ENCODE results near the gene ATRNL1.
A peak's percentile ranks its signal among the peaks of the same experiment; 100 is the strongest.

Gene ATRNL1, protein sequence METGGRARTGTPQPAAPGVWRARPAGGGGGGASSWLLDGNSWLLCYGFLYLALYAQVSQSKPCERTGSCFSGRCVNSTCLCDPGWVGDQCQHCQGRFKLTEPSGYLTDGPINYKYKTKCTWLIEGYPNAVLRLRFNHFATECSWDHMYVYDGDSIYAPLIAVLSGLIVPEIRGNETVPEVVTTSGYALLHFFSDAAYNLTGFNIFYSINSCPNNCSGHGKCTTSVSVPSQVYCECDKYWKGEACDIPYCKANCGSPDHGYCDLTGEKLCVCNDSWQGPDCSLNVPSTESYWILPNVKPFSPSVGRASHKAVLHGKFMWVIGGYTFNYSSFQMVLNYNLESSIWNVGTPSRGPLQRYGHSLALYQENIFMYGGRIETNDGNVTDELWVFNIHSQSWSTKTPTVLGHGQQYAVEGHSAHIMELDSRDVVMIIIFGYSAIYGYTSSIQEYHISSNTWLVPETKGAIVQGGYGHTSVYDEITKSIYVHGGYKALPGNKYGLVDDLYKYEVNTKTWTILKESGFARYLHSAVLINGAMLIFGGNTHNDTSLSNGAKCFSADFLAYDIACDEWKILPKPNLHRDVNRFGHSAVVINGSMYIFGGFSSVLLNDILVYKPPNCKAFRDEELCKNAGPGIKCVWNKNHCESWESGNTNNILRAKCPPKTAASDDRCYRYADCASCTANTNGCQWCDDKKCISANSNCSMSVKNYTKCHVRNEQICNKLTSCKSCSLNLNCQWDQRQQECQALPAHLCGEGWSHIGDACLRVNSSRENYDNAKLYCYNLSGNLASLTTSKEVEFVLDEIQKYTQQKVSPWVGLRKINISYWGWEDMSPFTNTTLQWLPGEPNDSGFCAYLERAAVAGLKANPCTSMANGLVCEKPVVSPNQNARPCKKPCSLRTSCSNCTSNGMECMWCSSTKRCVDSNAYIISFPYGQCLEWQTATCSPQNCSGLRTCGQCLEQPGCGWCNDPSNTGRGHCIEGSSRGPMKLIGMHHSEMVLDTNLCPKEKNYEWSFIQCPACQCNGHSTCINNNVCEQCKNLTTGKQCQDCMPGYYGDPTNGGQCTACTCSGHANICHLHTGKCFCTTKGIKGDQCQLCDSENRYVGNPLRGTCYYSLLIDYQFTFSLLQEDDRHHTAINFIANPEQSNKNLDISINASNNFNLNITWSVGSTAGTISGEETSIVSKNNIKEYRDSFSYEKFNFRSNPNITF (N-terminal part only)

DNA sequence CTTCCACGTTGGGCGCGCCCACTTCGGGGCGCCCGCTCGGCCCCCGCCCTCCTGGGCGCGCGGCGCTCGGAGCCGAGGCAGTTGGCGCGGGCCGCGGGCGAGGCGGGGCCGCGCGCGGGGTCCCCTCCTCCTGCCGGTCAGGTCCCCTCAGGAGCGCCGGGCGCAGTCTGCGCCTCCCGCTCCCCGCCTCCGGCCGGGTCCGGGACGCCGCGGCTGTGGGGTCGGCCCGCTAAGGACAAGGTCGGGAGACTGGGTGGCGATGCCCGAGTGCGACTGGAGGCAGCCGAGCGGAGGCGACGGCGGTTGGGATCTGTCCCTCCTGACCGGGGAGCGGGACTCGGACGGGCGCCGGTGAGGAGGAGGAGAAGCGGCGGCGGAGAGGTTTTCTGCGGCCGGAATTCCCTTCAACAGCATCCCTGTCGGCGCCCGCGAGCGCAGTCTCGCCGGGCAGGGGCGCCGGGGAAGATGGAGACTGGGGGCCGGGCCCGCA lies at the start of gene ATRNL1:
TSS of gene ATRNL1 (plus strand) at position 80 of the 490 bp plus-strand sequence. CDS start at position 466, 386 bp downstream.
- DNase-seq: peak; percentile 48

DNA sequence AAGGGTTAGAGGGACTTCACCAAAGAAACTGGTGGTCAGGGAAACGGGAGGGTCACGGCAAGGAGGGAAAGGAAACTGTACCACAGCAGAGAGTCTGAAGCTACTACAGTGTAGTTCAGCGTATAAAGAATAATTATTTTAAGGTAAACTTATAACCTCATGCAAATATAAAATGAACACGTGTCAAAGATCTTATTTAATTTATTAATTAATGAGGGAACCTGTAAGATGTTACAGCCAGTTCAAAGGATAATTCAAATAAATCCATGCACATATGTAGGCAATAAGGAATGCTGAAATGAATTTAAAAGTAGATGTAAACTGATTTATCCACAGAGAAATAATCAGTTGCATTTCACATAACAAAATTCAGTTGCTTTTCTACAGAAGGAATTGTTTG lies 49.4 kb upstream of the ATRNL1 start:
- DNase-seq: no peak

DNA sequence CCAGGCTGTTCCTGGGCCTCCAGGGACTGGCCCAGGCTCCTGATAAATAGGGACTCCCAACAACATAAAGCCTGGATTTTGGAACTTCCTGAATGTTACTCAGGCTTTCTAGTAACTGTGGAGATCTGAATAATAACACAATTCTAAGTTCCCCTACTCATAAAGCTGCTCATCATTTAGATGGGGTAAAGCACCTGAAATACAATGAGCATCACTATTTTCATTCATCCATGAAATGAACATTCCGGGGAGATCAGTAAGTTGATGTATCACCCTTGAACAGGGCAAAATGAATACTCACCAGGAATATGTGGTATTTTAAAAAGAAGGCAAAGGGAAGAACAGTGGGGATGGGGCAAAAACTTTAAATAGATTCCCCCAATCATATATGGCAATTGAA lies 48.3 kb upstream of the ATRNL1 start:
- no peak for DNase-seq

DNA sequence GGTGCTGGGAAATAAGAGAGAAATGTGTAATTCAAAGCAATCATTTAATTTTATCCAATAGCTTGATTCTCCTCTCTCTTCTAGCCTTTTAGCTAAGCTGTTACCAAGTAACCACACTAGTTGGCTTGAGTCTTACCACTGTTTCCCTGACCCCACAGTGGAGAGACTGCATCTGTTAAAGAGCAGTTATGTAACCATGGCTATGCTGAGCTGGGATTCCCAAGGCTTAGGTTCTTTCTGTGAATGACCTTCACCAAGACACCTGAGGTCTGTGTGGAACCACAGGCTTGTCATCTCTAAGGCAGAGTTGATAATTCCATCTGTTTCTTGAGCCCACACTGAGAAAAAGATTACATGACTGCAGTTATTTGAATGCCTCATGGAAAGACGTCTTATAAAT lies 47.7 kb upstream of the ATRNL1 start:
- DNase-seq: no peak

DNA sequence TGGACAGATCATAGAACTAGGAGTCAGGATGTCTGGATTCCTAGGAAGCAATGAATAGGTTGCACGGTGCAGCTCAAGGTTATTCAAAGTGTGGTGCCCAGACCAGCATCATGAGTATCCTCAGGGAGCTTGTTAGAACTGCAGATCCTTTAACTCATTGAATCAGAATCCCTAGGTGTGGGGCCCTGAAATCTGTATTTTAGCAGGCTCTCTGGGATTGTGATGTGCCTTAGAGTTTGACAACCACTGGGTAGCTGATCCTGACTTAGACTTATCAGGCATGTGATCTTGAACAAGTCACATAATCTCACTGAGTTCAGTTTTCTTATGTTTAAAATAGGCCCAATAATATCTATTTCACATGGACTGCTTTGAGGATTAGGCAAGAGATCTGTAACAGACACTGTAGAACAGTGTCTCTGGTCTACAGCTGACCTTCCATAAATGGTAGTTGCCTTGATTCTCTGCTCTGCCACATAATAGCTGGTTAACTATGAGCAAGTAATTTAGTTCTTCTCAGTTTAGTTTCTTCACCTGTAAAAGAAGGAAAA lies 46.4 kb upstream of the ATRNL1 start:
- DNase-seq: no peak

DNA sequence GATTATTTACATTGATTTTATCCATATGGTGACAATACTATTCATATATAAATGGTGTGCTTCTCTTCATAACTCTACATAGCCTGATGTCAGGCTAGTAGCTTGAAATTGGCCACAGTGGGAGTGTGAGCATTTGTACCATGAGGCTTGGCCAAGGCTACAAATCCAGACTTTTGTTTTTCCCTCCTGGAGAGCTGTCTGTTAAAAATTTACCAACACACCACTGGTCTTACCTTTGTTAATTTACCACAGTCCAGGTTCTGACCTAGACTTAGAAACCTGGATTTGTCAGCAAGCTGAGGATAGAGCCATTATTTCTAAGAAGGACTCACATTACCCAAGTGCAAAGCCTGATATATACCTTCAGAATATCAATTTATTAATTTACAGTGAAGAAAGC lies 45.5 kb upstream of the ATRNL1 start:
- no peak for DNase-seq

DNA sequence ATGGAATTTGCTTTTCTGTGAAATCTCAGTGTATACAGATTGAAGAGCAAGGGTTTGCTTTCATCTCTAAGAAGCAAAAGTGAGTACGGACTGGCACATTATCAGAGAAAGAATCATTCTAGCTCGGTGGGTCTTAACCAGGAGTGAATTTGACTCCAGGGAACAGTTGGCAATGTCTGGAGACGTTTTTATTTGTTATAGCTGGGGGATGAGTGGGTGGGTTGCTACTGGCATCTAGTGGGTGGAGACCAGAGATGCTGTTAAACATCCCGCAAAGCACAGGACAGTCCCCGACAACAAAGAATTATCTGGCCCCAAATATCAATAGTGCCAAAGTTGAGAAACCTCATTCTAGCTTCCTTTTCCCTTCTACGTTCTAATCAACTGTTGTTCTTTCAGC lies 43.8 kb upstream of the ATRNL1 start:
- DNase-seq: no peak

DNA sequence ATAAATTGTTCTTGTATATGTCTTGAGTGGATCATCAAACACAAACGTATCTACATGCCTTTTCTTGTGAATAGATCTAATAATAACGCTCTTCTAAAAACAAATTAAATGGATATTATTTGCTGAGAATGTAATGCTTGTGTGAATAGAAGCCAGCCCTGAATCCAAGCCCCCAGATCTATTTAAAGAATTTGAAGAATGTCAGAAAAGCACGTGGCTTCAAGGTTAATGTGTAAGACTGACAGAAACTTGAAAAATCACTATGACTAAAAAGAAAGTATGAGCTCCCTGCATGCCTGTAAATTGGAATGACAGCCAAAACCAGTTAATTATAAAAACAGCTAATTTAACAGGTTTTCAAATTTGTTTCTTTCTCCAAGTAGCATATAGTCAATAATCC lies 43.2 kb upstream of the ATRNL1 start:
- DNase-seq: no peak

DNA sequence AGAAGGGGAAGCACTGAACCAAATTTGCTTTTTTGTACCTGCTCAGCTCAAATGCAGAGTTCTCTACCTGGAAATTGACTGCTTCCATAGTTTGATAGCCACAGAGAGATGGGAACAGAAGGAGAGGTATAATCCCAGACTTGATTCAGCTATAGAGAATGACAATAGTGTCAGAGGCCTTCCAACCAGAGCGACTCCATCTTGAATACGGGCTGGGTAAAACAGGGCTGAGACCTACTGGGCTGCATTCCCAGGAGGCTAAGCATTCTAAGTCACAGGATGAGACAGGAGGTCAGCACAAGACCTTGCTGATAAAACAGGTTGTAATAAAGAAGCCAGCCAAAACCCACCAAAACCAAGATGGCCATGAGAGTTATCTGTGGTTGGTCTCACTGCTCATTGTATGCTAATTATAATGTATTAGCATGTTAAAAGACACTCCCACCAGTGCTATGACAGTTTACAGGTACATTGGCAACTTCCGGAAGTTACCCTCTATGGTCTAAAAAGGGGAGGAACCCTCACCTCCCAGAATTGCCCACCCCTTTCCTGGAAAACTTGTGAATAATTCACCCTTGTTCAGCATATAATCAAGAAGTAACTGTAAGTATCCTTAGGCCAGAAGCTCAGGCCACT lies 42.7 kb upstream of the ATRNL1 start:
- DNase-seq: no peak

DNA sequence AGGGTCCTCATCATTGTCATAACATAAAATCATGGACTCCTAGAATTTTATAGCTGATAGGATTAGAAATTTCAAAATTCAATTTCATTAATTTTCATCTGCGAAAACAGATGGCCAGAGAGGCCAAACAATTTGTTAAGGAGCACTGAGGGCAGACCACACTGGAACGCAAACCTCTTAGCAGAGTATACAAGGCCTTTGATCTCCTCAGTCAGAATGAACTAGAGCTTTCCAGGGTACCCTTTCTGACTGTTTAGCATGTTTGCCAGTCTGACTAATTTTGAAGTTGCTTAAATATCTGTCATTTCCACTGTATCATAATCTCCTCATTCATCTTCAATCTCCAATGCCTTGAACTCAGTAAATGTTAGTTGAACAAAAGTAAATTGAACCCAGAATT lies 41.9 kb upstream of the ATRNL1 start:
- DNase-seq: no peak

DNA sequence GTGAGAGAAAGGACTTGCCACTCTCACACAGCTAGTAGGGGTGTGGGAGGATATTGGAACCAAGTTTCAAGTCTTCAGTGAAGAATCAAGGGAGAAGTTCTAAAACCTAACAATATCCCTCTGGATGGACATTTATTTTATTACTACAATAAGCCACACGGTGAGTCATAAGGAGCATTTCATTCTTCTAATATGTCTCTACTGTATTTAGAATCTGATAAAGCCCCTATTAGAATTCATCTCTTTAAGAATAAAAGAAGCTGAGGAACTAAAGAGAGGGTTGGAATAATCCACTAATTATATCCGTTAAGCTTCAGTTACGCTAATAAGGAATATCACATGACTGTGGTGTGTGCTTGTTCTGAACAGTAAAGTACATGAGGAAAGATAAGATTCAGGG lies 40.9 kb upstream of the ATRNL1 start:
- DNase-seq: no peak

DNA sequence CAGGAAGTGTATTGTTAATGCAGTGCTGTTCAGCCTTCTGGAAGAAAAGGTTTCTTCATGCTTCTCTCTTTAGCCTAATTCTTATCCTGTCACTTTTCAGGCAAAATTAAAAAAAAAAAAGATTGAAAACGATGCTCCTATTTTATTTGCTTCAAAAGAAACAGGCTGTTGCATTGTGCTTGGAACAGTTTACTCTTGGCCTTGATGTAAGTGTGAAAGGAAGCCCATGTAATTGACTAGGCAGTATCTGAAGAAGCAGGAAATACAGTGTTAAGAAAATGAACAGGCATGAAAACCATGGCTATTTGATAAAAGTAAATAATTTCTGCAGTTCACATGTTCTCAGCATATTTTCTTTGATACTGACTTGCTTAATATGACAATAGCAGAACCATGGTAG lies 40.4 kb upstream of the ATRNL1 start:
- DNase-seq: no peak

DNA sequence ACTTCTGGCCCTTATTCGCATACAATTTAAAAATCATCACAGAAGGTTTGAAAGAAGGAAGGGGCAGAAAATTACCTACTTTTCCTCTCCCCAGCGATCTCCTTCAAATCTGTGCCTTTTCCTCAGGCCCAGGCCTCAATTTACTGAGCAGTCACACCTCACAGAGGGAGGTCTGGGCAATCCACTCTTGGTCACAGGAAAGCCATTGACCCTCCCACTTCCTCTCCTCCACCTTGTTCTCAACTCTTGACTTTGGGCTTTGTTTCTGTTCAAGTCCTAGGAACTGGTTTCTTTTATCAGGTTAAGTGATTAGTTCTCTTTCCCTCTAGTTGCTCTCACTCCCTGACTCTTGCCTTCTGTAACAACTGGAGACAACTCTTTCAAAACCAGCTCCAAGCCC lies 37.0 kb upstream of the ATRNL1 start:
- no peak for DNase-seq

DNA sequence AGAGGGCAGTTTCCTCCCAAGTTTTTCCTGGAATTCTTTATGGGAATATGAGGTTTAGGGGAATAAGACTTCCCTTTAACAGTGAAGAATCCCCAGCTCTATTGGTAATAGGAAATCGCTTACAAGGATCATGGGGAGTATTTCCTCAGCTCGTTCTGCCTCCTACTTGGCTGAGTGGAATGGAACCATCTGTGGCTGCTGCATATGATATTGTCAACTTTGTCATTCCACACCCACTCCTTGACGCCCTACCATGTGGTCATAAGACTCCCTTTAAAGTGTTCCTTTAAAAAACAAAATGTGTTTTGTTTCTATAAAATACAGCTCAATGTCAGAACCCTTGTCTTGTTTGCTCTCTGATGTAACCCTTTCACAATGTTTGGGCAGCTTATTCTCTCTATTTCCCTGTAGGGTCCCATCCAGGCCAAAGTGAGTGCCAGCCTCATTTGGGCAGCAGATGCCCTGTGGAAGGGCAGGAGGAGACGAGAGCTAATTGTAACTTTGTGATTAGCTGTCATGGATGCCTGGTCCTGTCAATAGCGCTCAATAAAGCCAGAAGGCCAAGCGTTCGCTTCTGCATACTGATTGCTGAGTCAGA lies 33.8 kb upstream of the ATRNL1 start:
- DNase-seq: no peak

DNA sequence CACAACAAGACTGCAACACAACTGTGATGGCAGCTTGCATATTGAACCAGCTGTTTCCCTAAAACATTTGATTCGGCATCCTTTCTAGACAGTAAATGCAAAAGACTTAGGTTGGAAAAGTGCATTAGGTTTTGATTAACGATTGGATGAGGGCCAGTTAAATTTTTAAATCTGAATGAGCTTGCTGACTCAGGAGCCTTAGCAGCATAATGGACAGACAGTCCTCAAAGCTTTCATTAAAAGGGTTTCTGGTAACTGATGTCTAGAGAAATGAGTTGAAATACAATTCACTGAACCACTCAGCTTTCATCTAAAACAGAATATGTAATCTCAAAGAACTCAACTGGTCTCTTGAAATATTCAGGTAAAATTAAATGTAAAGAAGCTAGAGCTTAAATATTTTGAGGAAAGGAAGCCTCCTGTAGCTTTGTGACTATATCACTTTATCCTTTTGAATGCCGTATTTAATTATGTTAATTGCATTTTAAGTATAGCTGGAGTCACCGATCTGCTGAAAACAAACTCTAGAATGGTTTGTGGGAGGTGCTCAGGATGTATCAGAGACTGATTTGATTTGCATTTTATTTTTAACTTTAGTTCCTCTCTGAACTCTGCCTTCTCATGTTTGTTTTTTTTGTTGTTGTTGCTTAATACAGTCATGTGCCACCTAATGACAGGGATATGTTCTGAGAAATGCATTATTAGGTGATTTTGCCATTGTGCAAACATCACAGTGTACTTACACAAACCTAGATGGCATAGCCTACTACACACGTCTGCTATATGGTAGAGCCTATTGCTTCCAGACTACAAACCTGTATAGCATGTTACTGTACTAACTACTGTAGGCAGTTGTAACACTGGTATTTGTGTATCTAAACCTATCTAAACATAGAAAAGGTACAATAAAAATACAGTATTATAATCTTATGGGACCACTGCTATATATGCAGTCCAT lies 29.2 kb upstream of the ATRNL1 start:
- peak; percentile 28 for DNase-seq

DNA sequence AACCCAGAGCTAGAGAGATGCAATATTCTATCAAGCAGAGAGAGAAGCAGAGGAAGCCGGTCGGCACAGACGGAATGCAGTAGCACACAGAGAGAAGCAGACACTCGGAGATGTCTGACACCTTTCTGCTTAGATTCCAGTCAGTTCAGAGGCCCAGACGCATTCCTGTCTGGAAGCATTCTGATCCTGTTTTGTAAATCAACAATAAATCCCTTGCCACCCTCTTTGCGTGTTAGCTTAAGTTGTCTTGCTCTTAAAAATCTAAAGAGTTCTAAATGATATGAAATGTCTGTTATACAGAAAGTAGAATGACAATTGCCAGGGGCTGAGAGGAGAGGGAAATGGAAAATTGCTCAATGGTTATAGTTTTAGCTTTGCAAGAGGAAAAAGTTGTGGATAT lies 27.4 kb upstream of the ATRNL1 start:
- DNase-seq: no peak

DNA sequence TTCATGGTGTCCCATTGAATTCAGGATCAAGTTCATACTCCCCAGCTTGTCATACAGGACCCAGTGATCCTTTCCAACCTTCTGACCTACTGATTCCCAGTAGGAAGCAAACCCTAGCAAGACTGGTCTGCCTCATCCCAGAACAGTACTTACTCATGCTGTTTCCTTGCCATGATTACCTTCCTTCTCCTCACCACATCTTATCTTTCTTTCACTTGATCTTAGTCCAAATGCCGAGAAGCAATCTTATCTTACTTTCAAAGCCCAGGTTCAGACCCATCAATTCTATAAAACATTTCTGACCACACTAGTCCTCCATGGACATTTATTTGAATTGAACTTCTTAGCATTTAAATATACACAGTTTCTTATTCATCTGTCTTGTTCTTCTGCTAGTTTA lies 26.6 kb upstream of the ATRNL1 start:
- no peak for DNase-seq

DNA sequence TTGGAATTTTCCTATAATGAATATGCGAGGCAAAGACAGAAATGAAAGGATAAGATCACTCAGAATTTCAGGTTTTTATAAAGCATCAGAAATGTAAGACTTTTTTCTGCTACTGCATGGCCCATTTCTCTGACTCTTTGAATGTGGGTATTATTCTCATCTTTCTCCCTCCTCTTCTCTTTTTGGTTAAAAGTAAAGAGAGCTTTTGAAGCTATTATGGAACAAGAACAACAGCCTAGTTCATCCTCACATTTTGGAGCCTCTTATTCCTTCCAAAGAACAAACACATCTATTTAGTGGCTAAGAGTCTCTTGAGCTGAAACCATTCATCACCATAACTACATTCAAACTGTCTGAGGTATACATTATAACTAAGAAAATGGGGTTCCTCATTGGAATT lies 19.4 kb upstream of the ATRNL1 start:
- no peak for DNase-seq

DNA sequence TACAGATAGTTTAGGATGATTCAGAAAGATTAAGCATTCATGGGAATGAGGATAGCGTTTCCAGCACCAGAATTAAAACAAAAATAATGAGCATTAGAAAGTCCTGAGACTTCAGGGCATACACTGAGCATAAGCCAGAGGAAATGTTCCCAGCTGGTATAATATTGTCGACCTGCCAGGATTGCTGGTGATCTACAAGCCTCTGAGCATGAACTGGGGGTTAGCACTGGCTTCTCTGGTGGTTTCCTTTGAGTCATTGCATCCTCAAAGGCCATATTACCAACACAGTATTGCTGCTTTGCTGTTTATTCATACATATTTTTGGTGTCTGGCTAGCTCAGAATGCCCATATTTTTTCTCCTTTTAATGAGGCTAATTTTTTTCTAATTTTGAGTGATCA lies 10.7 kb upstream of the ATRNL1 start:
- no peak for DNase-seq

DNA sequence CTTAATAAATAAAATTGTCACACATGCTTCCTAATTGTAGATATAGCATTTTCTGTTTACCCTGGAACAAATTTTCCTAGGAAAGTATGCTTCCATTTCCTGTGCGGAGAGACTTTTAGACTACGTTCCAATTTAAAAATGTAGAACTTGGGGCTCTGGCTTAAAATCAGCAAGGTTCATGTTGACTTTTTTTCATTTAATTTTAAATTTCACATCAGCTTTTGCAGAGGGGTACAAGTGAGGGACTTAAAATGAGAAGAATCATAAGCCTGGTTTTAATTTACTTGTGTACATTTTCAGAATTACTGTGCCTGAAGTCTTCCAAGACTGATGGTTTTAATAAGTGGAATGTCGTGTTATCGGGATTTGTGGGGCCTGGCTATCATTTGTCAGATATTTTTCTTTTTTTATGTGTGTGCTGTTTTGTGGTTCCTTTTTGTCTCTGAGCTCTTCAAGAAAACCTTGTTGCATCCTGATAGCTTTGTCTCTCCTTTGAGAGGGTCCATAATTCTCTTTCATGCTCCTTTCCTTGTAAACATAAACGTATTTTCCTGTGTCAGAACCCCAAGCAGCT lies 8.8 kb upstream of the ATRNL1 start:
- DNase-seq: no peak

DNA sequence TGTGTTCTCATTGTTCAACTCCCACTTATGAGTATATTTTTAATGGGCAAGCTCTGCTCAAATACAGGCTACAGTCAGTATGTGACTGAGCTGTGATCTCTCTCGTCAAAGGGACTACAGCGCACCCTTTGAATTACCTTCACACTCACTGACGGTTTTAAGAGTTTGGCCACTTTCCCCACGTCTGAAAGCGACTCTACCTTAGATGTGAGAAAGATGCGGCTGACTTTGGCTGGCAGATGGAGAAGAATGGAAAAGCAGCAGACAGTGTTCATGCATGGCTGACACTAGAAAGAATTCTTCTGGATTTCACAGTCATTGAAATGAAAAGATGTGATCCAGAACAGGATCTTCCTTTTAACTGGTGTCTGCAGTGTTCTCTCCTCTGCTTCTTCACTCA lies 2.0 kb upstream of the ATRNL1 start:
- no peak for DNase-seq

Measured in NCI-H1105 (cell line).